ENCODE results near the gene C6orf136. TPM values are rescaled to one million over a fixed set of nuclear protein-coding genes. Genes with fewer than 3 reads are reported as not detected.

The C6orf136 gene
- polyA plus RNA-seq, 3 donors: 2.0 to 18.4 (median 2.7) TPM

DNA sequence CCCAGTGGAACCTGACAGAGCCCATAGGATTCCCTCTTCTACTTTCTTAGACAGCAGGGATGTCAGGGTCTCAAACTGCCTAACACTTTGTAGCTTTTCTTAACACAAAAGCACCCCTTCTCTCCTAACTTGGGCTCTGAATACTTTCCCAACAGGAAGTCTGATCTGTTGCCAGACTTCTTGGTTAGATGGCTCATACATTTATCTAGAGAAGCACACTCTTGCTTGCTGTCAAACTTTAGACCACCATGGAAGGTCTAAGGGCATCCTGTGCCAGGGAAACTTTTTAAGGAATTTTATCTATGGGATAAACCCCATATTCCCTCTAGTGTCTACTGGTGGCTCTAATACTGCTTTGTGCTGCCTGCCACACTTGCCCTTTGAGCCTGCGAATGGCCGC lies 3.3 kb upstream of the C6orf136 start:
- Histone ChIP-seq H3K4me3 (replicated peaks in 1 of 3; ENCODE audit: low read depth in 2 of 3, low read length in 3 of 3) (no peak overlapping the region), H3K4me2 (replicated peaks; ENCODE audit: extremely low read depth, low read length, poor library complexity, severe bottlenecking) (no peak overlapping the region), H3K4me1 (ENCODE audit: control insufficient read depth in 1 of 2, insufficient read depth in 2 of 2, low read length in 2 of 2) (peaks cover 43 to 52% of the 10 kb centered on the region in 2 donors), H3K27ac (ENCODE audit: low read depth in 1 of 2, low read length in 2 of 2) (peak overlapping the region in 1 of 2 donors; percentile 12), H4K20me1 (ENCODE audit: insufficient read depth, low read length) (peaks cover 16% of the 10 kb centered on the region), H3K9ac (ENCODE audit: insufficient read depth, low read length, poor library complexity, severe bottlenecking) (no peak overlapping the region), H3K9me3 (replicated peaks in 1 of 2; ENCODE audit: control insufficient read depth in 1 of 2, insufficient read depth in 1 of 2, low read length in 2 of 2) (no peaks in the 10 kb centered on the region), H3K79me2 (ENCODE audit: insufficient read depth, low read length) (peaks cover 29% of the 10 kb centered on the region), H3K27me3 (ENCODE audit: control insufficient read depth in 2 of 2, insufficient read depth in 2 of 2, low read length in 2 of 2) (no peaks in the 10 kb centered on the region), H3K36me3 (replicated peaks in 1 of 2; ENCODE audit: control insufficient read depth in 1 of 2, insufficient read depth in 2 of 2, low read length in 2 of 2) (peaks cover 4 to 23% of the 10 kb centered on the region in 2 donors), H2AFZ (ENCODE audit: insufficient read depth, low read depth, low read length, poor library complexity, severe bottlenecking) (no peak overlapping the region)
- peaks cover 51% of the 10 kb centered on the region for H3K4me1 Mint-ChIP-seq
- intact Hi-C loops (cut with micrococcal nuclease): no loop called here
- H3K27me3 Mint-ChIP-seq (ENCODE audit: low read depth in 3 of 3): peaks cover 0 to 1% (median 0%) of the 10 kb centered on the region in 3 donors
- no peaks in the 10 kb centered on the region for H3K9me3 Mint-ChIP-seq
- WGBS (ENCODE audit: insufficient coverage): no CpG with 5 or more reads among the region's 2 CpGs
- DNase-seq: no peak
- H3K27ac Mint-ChIP-seq: peak overlapping the region in 1 of 7 donors; percentile 65
- H3K36me3 Mint-ChIP-seq: peaks cover 24 to 28% of the 10 kb centered on the region in 2 donors
- TF ChIP-seq, protein P1, sequence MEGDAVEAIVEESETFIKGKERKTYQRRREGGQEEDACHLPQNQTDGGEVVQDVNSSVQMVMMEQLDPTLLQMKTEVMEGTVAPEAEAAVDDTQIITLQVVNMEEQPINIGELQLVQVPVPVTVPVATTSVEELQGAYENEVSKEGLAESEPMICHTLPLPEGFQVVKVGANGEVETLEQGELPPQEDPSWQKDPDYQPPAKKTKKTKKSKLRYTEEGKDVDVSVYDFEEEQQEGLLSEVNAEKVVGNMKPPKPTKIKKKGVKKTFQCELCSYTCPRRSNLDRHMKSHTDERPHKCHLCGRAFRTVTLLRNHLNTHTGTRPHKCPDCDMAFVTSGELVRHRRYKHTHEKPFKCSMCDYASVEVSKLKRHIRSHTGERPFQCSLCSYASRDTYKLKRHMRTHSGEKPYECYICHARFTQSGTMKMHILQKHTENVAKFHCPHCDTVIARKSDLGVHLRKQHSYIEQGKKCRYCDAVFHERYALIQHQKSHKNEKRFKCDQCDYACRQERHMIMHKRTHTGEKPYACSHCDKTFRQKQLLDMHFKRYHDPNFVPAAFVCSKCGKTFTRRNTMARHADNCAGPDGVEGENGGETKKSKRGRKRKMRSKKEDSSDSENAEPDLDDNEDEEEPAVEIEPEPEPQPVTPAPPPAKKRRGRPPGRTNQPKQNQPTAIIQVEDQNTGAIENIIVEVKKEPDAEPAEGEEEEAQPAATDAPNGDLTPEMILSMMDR (IDR thresholded peaks at IDR 0.05): no peak
- H3K4me3 Mint-ChIP-seq: no peak overlapping the region

DNA sequence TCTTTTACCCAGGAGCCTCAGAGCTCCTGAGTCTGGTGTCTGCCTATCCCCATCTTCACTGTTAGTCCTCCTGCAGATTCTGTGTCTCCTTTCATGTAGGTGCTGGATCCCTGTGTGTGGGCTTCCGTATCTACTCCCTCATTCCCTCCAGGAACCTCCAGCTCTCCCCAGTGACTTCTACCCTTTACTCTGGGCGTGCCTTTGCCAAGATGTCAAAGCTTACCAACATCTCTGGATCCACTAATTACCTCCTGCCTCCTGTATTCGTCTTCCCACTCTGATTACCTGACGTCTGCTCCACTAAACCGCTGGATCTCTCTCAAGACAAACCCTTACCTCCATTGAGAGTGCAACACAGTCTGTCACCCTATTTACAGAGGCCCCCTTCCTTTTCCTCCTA lies 2.2 kb upstream of the C6orf136 start:
- peaks cover 43 to 52% of the 10 kb centered on the region in 2 donors for H3K4me1 ChIP-seq (ENCODE audit: control insufficient read depth in 1 of 2, insufficient read depth in 2 of 2, low read length in 2 of 2)
- H3K27ac ChIP-seq (ENCODE audit: low read depth in 1 of 2, low read length in 2 of 2): peak overlapping the region; percentile 5 to 39
- Mint-ChIP-seq H3K36me3 (peaks cover 22 to 24% of the 10 kb centered on the region in 2 donors), H3K27ac (peak overlapping the region; percentile 3 to 86 (median 73)), H3K4me3 (peak overlapping the region; percentile 14 to 61), H3K27me3 (ENCODE audit: low read depth in 3 of 3) (peaks cover 0 to 1% (median 0%) of the 10 kb centered on the region in 3 donors), H3K4me1 (peaks cover 51% of the 10 kb centered on the region), H3K9me3 (no peaks in the 10 kb centered on the region)
- no peak overlapping the region for H3K9ac ChIP-seq (ENCODE audit: insufficient read depth, low read length, poor library complexity, severe bottlenecking)
- peak overlapping the region; percentile 7 for H2AFZ ChIP-seq (ENCODE audit: insufficient read depth, low read depth, low read length, poor library complexity, severe bottlenecking)
- no peaks in the 10 kb centered on the region for H3K27me3 ChIP-seq (ENCODE audit: control insufficient read depth in 2 of 2, insufficient read depth in 2 of 2, low read length in 2 of 2)
- TF ChIP-seq, protein P1 (IDR thresholded peaks at IDR 0.05): no peak
- peaks cover 38% of the 10 kb centered on the region for H3K79me2 ChIP-seq (ENCODE audit: insufficient read depth, low read length)
- WGBS (ENCODE audit: insufficient coverage): 54% methylated on average over 5 of the region's 5 CpGs
- peaks cover 3 to 24% of the 10 kb centered on the region in 2 donors for H3K36me3 ChIP-seq (replicated peaks in 1 of 2; ENCODE audit: control insufficient read depth in 1 of 2, insufficient read depth in 2 of 2, low read length in 2 of 2)
- peak in 2 of 3 donors; percentile 21 to 33 for DNase-seq
- H3K4me3 ChIP-seq (replicated peaks in 1 of 3; ENCODE audit: low read depth in 2 of 3, low read length in 3 of 3): peak overlapping the region in 1 of 3 experiments; percentile 11
- peak overlapping the region; percentile 33 for H3K4me2 ChIP-seq (replicated peaks; ENCODE audit: extremely low read depth, low read length, poor library complexity, severe bottlenecking)
- intact Hi-C loops (cut with micrococcal nuclease): no loop called here
- peaks cover 20% of the 10 kb centered on the region for H4K20me1 ChIP-seq (ENCODE audit: insufficient read depth, low read length)
- H3K9me3 ChIP-seq (replicated peaks in 1 of 2; ENCODE audit: control insufficient read depth in 1 of 2, insufficient read depth in 1 of 2, low read length in 2 of 2): no peaks in the 10 kb centered on the region
